ENCODE results near the gene SLC17A3. TPM values are rescaled to one million over a fixed set of nuclear protein-coding genes. Genes with fewer than 3 reads are reported as not detected.

The SLC17A3 gene, protein sequence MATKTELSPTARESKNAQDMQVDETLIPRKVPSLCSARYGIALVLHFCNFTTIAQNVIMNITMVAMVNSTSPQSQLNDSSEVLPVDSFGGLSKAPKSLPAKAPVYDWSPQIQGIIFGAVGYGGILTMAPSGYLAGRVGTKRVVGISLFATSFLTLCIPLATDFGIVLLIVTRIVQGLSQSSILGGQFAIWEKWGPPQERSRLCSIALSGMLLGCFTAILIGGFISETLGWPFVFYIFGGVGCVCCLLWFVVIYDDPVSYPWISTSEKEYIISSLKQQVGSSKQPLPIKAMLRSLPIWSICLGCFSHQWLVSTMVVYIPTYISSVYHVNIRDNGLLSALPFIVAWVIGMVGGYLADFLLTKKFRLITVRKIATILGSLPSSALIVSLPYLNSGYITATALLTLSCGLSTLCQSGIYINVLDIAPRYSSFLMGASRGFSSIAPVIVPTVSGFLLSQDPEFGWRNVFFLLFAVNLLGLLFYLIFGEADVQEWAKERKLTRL
- total RNA-seq = not detected

- intact Hi-C loops (cut with DNase I) = no loop called here
- H3K27ac ChIP-seq = no peak within 1 kb of the TSS
- no peaks in the 10 kb centered on the region for H3K36me3 ChIP-seq
- H3K4me1 ChIP-seq = no peaks in the 10 kb centered on the region
- TF ChIP-seq, protein P1, sequence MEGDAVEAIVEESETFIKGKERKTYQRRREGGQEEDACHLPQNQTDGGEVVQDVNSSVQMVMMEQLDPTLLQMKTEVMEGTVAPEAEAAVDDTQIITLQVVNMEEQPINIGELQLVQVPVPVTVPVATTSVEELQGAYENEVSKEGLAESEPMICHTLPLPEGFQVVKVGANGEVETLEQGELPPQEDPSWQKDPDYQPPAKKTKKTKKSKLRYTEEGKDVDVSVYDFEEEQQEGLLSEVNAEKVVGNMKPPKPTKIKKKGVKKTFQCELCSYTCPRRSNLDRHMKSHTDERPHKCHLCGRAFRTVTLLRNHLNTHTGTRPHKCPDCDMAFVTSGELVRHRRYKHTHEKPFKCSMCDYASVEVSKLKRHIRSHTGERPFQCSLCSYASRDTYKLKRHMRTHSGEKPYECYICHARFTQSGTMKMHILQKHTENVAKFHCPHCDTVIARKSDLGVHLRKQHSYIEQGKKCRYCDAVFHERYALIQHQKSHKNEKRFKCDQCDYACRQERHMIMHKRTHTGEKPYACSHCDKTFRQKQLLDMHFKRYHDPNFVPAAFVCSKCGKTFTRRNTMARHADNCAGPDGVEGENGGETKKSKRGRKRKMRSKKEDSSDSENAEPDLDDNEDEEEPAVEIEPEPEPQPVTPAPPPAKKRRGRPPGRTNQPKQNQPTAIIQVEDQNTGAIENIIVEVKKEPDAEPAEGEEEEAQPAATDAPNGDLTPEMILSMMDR (IDR thresholded peaks at IDR 0.05) = no peak
- no peak for DNase-seq (ENCODE audit: low spot score in 2 of 2)
- no peaks in the 10 kb centered on the region for H3K9me3 ChIP-seq
- no peaks in the 10 kb centered on the region for H3K27me3 ChIP-seq
- no peak within 1 kb of the TSS for H3K4me3 ChIP-seq
Observed at GRCh38 chr6:25874118-25874517, at the start of gene SLC17A3. TSS of gene SLC17A3 (minus strand) at chr6:25874243. CDS start at chr6:25868387, 5,856 bp downstream.

DNA sequence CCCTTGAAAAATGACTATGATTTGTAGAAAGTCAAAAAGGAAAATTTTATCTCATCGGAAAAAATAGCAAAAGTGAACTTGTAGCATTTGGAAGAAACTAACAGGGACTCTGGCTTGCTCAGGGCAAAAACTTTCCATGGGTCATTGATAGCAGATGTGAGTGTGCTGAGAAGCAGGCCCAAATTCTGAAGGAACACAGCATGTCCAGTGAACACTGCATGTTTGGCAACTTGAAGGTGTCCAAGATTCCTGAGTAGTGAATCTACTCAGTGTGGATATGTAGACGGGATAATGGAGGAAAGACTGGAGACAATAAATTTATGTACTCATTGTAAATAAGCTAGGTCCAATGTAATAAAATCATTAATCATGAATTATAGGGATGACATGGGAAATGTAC, 48.3 kb upstream of the SLC17A3 start:
- no peaks in the 10 kb centered on the region for H3K27me3 ChIP-seq
- no peaks in the 10 kb centered on the region for H3K36me3 ChIP-seq
- peak in 1 of 2 donors; percentile 74 for DNase-seq (ENCODE audit: low spot score in 2 of 2)
- H3K4me1 ChIP-seq = peaks cover 0 to 5% of the 10 kb centered on the region in 2 donors
- H3K9me3 ChIP-seq = no peaks in the 10 kb centered on the region
- peak overlapping the region; percentile 27 to 67 for H3K27ac ChIP-seq
- H3K4me3 ChIP-seq = no peak overlapping the region
- TF ChIP-seq, protein P1 (IDR thresholded peaks at IDR 0.05) = no peak
- intact Hi-C loops (cut with DNase I) = loop anchor here (5.0 kb wide), 1 partner anchor 40 kb away; the partner anchor contains the start of gene TRIM38

- H3K9me3 ChIP-seq = no peaks in the 10 kb centered on the region
- intact Hi-C loops (cut with DNase I) = loop anchor here (5.0 kb wide), 1 partner anchor 41 kb away; the partner anchor contains the start of gene TRIM38
Observed at GRCh38 chr6:25921525-25922203, 47.6 kb upstream of the SLC17A3 start.

GRCh38 chr6:25919657-25920056, 45.6 kb upstream of the SLC17A3 start:
- no peak overlapping the region for H3K27ac ChIP-seq
- no peaks in the 10 kb centered on the region for H3K36me3 ChIP-seq
- no peaks in the 10 kb centered on the region for H3K9me3 ChIP-seq
- intact Hi-C loops (cut with DNase I) = loop anchor here (5.0 kb wide), 1 partner anchor 43 kb away; the partner anchor contains the start of gene TRIM38
- H3K27me3 ChIP-seq = no peaks in the 10 kb centered on the region
- TF ChIP-seq, protein P1 (IDR thresholded peaks at IDR 0.05) = no peak
- peaks cover 0 to 5% of the 10 kb centered on the region in 2 donors for H3K4me1 ChIP-seq
- H3K4me3 ChIP-seq = no peak overlapping the region
- DNase-seq (ENCODE audit: low spot score in 2 of 2) = no peak

More at GRCh38 chr6:25921525-25922203, 47.6 kb upstream of the SLC17A3 start:
- no peak for DNase-seq (ENCODE audit: low spot score in 2 of 2)
- Histone ChIP-seq H3K27ac (peak overlapping the region; percentile 27 to 67), H3K27me3 (no peaks in the 10 kb centered on the region), H3K4me3 (no peak overlapping the region), H3K36me3 (no peaks in the 10 kb centered on the region), H3K4me1 (peaks cover 0 to 5% of the 10 kb centered on the region in 2 donors)
- TF ChIP-seq, protein P1 (IDR thresholded peaks at IDR 0.05) = no peak

- no peak overlapping the region for H3K27ac ChIP-seq
- H3K4me1 ChIP-seq = peaks cover 0 to 5% of the 10 kb centered on the region in 2 donors
- TF ChIP-seq, protein P1 (IDR thresholded peaks at IDR 0.05) = no peak
- no peaks in the 10 kb centered on the region for H3K27me3 ChIP-seq
- no peak for DNase-seq (ENCODE audit: low spot score in 2 of 2)
- H3K9me3 ChIP-seq = no peaks in the 10 kb centered on the region
- no peaks in the 10 kb centered on the region for H3K36me3 ChIP-seq
- intact Hi-C loops (cut with DNase I) = no loop called here
- no peak overlapping the region for H3K4me3 ChIP-seq
Observed at GRCh38 chr6:25918083-25918683, 44.1 kb upstream of the SLC17A3 start.
